ENCODE measurements around the gene FUT9. TPM values are rescaled to one million over a fixed set of nuclear protein-coding genes. Genes with fewer than 3 reads are reported as not detected.

The FUT9 gene
- total and polyA plus RNA-seq, 10 of the 15 experiments (the other 5 are each of a cell fraction or from before 2014, with no cell fraction given): not detected

GRCh38 chr6:96016334-96017069 is 728 bp downstream of the FUT9 start:
- intact Hi-C loops (cut with micrococcal nuclease; ENCODE audit: unreplicated experiment) (no loop called here), in situ Hi-C loops (cut with MboI) (no loop called here)
- Histone ChIP-seq H3K27me3 (replicated peaks in 1 of 2; ENCODE audit: control insufficient read depth in 2 of 2, insufficient read depth in 2 of 2, low read length in 1 of 2) (peaks cover 0 to 1% of the 10 kb centered on the region in 2 experiments; a peak in 1 of 4 replicates), H3K9ac (ENCODE audit: control insufficient read depth, insufficient read depth, low read length) (no peak overlapping the region), H3K9me3 (replicated peaks; ENCODE audit: control insufficient read depth, insufficient read depth, low read length) (no peaks in the 10 kb centered on the region), H3K4me3 (no peak overlapping the region), H3K4me1 (ENCODE audit: control insufficient read depth, insufficient read depth, low read length) (no peaks in the 10 kb centered on the region), H3K79me2 (ENCODE audit: control insufficient read depth, insufficient read depth, low read length) (no peaks in the 10 kb centered on the region), H4K20me1 (ENCODE audit: control insufficient read depth, insufficient read depth) (no peaks in the 10 kb centered on the region), H2AFZ (ENCODE audit: control insufficient read depth, low read depth, low read length) (no peak overlapping the region), H3K36me3 (ENCODE audit: control insufficient read depth in 2 of 2, insufficient read depth in 2 of 2, low read length in 1 of 2) (no peaks in the 10 kb centered on the region), H3K4me2 (ENCODE audit: control insufficient read depth, insufficient read depth) (no peak overlapping the region), H3K27ac (ENCODE audit: control insufficient read depth, insufficient read depth) (no peak overlapping the region)
- ChIA-PET RAD21 (ENCODE audit: unreplicated experiment) (no interaction called here), CTCF (no interaction called here), POLR2A (no interaction called here), SMC1A (ENCODE audit: uncharacterized antibody, unreplicated experiment) (no interaction called here)
- TF ChIP-seq ZZZ3 (IDR thresholded peaks at IDR 0.05; ENCODE audit: control insufficient read depth, insufficient read length, low read depth): no peak
- TF ChIP-seq ELK1 (IDR thresholded peaks at IDR 0.05; ENCODE audit: low read depth, low read length): no peak
- no peak for TF ChIP-seq NR2F1 (conservative IDR thresholded peaks at IDR 0.05)
- TF ChIP-seq YY1 (IDR thresholded peaks at IDR 0.05; ENCODE audit: low read depth, low read length): no peak
- TF ChIP-seq IKZF1 (conservative IDR thresholded peaks at IDR 0.05): no peak
- no peak for ATAC-seq
- no TSS peak for BruUV-seq (replicated peaks)
- 32% methylated on average over 18 of the region's 18 CpGs for WGBS (ENCODE audit: insufficient coverage, insufficient replicate concordance, low lambda C conversion rate, missing lambda C conversion rate)
- DNase-seq (ENCODE audit: low read depth, low spot score): no peak
- FAIRE-seq: no peak

GRCh38 chr6:96017070-96017359 is 1.2 kb downstream of the FUT9 start:
- no peaks in the 10 kb centered on the region for H3K79me2 ChIP-seq (ENCODE audit: control insufficient read depth, insufficient read depth, low read length)
- no peaks in the 10 kb centered on the region for H4K20me1 ChIP-seq (ENCODE audit: control insufficient read depth, insufficient read depth)
- DNase-seq (ENCODE audit: low read depth, low spot score): no peak
- ChIA-PET RAD21 (ENCODE audit: unreplicated experiment) (no interaction called here), POLR2A (no interaction called here), SMC1A (ENCODE audit: uncharacterized antibody, unreplicated experiment) (no interaction called here), CTCF (no interaction called here)
- H3K27me3 ChIP-seq (replicated peaks in 1 of 2; ENCODE audit: control insufficient read depth in 2 of 2, insufficient read depth in 2 of 2, low read length in 1 of 2): peaks cover 0 to 1% of the 10 kb centered on the region in 2 experiments; a peak in 1 of 4 replicates
- no peak for ATAC-seq
- H2AFZ ChIP-seq (ENCODE audit: control insufficient read depth, low read depth, low read length): no peak overlapping the region
- no peak overlapping the region for H3K27ac ChIP-seq (ENCODE audit: control insufficient read depth, insufficient read depth)
- FAIRE-seq: no peak
- H3K9ac ChIP-seq (ENCODE audit: control insufficient read depth, insufficient read depth, low read length): no peak overlapping the region
- 37% methylated on average over 2 of the region's 2 CpGs for WGBS (ENCODE audit: insufficient coverage, insufficient replicate concordance, low lambda C conversion rate, missing lambda C conversion rate)
- no peaks in the 10 kb centered on the region for H3K4me1 ChIP-seq (ENCODE audit: control insufficient read depth, insufficient read depth, low read length)
- BruUV-seq (replicated peaks): no TSS peak
- in situ Hi-C loops (cut with MboI) (no loop called here), intact Hi-C loops (cut with micrococcal nuclease; ENCODE audit: unreplicated experiment) (no loop called here)
- H3K36me3 ChIP-seq (ENCODE audit: control insufficient read depth in 2 of 2, insufficient read depth in 2 of 2, low read length in 1 of 2): no peaks in the 10 kb centered on the region
- no peak overlapping the region for H3K4me2 ChIP-seq (ENCODE audit: control insufficient read depth, insufficient read depth)
- no peaks in the 10 kb centered on the region for H3K9me3 ChIP-seq (replicated peaks; ENCODE audit: control insufficient read depth, insufficient read depth, low read length)
- no peak overlapping the region for H3K4me3 ChIP-seq
- TF ChIP-seq TBL1XR1 (IDR thresholded peaks at IDR 0.05; ENCODE audit: low read depth, low read length) (no peak), ZNF274 (IDR thresholded peaks at IDR 0.05; ENCODE audit: insufficient read depth, insufficient read length) (no peak), NR2F1 (conservative IDR thresholded peaks at IDR 0.05) (no peak), CHD1 (IDR thresholded peaks at IDR 0.05; ENCODE audit: low read depth, low read length) (no peak), NFYA (IDR thresholded peaks at IDR 0.05; ENCODE audit: borderline replicate concordance, low read depth, low read length) (no peak), POLR2AphosphoS2 (IDR thresholded peaks at IDR 0.05; ENCODE audit: low read depth, low read length) (no peak)
- TF ChIP-seq, protein P1, sequence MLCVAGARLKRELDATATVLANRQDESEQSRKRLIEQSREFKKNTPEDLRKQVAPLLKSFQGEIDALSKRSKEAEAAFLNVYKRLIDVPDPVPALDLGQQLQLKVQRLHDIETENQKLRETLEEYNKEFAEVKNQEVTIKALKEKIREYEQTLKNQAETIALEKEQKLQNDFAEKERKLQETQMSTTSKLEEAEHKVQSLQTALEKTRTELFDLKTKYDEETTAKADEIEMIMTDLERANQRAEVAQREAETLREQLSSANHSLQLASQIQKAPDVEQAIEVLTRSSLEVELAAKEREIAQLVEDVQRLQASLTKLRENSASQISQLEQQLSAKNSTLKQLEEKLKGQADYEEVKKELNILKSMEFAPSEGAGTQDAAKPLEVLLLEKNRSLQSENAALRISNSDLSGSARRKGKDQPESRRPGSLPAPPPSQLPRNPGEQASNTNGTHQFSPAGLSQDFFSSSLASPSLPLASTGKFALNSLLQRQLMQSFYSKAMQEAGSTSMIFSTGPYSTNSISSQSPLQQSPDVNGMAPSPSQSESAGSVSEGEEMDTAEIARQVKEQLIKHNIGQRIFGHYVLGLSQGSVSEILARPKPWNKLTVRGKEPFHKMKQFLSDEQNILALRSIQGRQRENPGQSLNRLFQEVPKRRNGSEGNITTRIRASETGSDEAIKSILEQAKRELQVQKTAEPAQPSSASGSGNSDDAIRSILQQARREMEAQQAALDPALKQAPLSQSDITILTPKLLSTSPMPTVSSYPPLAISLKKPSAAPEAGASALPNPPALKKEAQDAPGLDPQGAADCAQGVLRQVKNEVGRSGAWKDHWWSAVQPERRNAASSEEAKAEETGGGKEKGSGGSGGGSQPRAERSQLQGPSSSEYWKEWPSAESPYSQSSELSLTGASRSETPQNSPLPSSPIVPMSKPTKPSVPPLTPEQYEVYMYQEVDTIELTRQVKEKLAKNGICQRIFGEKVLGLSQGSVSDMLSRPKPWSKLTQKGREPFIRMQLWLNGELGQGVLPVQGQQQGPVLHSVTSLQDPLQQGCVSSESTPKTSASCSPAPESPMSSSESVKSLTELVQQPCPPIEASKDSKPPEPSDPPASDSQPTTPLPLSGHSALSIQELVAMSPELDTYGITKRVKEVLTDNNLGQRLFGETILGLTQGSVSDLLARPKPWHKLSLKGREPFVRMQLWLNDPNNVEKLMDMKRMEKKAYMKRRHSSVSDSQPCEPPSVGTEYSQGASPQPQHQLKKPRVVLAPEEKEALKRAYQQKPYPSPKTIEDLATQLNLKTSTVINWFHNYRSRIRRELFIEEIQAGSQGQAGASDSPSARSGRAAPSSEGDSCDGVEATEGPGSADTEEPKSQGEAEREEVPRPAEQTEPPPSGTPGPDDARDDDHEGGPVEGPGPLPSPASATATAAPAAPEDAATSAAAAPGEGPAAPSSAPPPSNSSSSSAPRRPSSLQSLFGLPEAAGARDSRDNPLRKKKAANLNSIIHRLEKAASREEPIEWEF (IDR thresholded peaks at IDR 0.05; ENCODE audit: insufficient replicate concordance, low read depth, low read length): no peak

Data from GM12878 (cell line).